Omental fat pad (tissue), 4 donors: ENCODE measurements around the gene GRB10. TPM values are rescaled to one million over a fixed set of nuclear protein-coding genes. Genes with fewer than 3 reads are reported as not detected.

Experiments
- ATAC-seq: fragments of 150-250 bp; one replicate; pipeline ENCODE4 v1.9.1; 2016; ENCODE audit warnings: mild to moderate bottlenecking, moderate library complexity; ENCODE audit not compliant: low FRiP score
- DNase-seq: peaks from one replicate; pipeline ENCODE4 v3.0.0-alpha.2; 2019; ENCODE audit warnings: low spot score
- total RNA-seq, 4 donors: library from RNA; depleted of rRNA; stranded (reverse); fragments of >200 nt; gene quantifications; one replicate each; pipeline ENCODE4 v1.1.0, GENCODE V29; 2016
- TF ChIP-seq, protein P1 (sequence below), 3 donors: fragments of 450-650 bp; IDR thresholded peaks; one replicate each; pipeline ENCODE4 v1.5.1; 2016 to 2017; ENCODE audit warnings: antibody characterized with exemption in 3 of 3, mild to moderate bottlenecking in 3 of 3, moderate library complexity in 2 of 3

The GRB10 gene
- total RNA-seq, 4 donors from 2014 or later = 64.6 to 100 (median 75.3) TPM

DNA sequence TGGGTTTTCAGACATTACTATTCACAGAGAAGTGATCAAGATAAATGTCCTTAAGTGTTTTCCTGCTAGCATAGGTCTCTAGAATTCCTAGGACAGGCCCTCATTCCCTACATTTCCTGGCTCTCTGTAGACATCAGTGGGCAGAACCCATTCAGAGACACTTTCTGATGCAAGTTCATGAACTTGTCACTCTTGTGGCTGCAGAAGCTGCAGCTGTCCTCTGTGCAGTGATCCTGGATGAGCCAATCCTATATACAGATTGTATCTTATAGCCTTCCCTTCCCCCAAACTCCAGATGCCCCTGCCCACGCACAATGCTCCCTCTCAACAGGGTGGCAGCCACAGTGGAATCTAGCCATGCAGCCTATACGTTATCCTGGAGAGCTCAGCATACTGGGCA, 12.6 kb upstream of the GRB10 start:
- ATAC-seq = no peak
- TF ChIP-seq, protein P1, sequence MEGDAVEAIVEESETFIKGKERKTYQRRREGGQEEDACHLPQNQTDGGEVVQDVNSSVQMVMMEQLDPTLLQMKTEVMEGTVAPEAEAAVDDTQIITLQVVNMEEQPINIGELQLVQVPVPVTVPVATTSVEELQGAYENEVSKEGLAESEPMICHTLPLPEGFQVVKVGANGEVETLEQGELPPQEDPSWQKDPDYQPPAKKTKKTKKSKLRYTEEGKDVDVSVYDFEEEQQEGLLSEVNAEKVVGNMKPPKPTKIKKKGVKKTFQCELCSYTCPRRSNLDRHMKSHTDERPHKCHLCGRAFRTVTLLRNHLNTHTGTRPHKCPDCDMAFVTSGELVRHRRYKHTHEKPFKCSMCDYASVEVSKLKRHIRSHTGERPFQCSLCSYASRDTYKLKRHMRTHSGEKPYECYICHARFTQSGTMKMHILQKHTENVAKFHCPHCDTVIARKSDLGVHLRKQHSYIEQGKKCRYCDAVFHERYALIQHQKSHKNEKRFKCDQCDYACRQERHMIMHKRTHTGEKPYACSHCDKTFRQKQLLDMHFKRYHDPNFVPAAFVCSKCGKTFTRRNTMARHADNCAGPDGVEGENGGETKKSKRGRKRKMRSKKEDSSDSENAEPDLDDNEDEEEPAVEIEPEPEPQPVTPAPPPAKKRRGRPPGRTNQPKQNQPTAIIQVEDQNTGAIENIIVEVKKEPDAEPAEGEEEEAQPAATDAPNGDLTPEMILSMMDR (IDR thresholded peaks at IDR 0.05) = no peak
- no peak for DNase-seq

- TF ChIP-seq, protein P1 (IDR thresholded peaks at IDR 0.05) = no peak
- DNase-seq = no peak
- ATAC-seq = no peak
Measured at GRCh38 chr7:50793947-50794570, 11.4 kb upstream of the GRB10 start.

DNA sequence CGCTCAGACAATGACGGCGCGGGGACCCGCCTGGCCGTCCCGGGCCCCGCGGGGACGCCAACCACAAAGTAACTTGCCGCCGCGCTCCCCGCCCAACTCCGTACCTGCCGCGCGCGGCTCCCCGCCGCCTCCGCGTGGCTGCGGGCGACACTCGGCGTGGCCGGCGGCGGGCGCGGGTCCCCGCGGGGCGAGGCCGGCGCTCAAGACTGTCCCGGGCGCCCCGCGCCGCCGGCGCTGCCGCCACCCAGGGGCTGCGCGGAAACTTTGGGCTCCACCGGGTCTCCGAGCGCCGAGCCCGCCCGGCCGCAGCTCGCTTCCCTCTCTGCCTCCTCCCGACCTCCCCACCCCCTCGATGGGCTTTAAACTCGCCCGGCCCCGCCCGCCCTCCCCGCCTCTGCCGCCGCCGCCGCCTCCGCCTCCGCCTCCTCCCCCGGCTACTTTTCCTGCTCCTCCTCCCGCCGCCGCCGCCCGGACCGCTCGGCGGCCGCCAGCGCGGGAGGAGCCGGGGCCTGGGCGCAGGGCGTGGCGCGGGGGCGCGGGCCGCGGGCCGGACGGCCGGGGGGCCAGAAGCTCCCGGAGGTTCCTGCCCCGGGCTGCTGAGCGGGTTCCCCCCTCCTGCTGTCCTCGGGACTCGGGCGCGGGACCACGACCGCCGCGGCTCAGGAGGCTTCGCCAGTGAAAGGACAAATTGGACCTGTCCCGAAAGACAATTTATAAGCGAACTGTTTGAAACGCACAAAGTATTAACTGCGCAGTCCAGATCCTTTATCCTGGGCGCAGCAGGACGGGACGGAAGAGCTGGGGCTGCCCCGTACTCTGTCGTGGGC, 10.6 kb upstream of the GRB10 start:
- DNase-seq = no peak

DNA sequence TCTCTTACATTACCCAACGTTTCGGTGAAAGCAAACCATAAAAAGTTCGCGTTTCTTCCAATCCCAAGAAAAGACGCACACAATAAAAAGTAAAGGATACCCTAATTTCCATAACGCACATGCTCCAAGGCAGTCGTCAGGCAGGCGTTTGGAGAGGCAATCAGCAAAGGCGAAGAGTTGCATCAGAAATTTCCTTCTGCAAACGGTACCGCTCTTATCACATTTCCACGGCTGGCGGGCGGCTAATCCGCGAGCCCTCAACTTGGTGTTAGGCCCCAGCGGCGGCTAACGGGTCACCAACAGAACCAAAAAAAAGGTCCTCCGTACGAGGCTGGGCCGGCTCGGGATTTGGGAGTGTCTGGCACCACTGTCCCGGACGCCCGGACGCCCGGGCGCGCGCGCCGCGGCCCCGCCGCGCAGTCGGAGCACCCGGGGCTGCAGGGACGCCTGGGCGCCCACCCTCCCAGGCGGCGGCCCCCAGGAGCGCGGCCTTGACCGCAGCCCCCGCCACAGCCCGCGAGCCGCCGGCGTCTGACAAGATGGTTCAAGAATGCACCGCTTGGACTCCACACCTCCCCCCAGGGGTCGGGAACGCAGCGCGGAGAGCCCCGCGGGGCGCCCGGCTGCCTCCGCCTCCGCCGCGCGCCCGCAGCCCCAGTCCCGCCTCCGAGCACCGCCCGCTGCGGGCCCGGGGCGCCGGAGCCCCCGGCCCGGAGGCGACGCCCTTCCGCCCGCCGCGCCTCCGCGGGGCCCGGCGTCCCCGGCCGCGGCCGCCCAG, 9.8 kb upstream of the GRB10 start:
- TF ChIP-seq, protein P1 (IDR thresholded peaks at IDR 0.05) = no peak
- DNase-seq = no peak

More for the DNA sequence above, 10.6 kb upstream of the GRB10 start:
- ATAC-seq = peak; percentile 72
- TF ChIP-seq, protein P1 (IDR thresholded peaks at IDR 0.05) = no peak

DNA sequence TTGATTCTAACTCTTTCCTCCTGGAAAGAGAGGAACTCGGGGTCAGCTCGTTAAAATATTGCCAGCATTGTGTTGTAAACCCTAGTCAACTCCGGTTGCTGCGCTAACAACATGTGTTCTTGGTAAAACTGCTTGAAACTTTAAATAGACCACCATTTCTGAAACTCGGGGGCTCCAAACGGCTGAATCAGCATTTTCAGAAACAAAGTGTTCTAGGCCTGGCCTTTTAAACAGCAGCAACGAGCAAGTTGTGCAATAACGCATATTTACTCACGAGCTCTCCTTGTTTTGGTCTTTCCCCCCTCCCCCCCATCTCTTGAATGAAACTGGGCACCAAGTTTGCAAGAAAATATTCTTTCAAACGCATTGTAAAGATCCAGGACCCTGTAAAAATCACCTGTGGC, 9.2 kb upstream of the GRB10 start:
- TF ChIP-seq, protein P1 (IDR thresholded peaks at IDR 0.05) = no peak
- ATAC-seq (no peak), DNase-seq (no peak)

More for the DNA sequence above, 9.8 kb upstream of the GRB10 start:
- peak; percentile 60 for ATAC-seq

GRCh38 chr7:50791363-50791937, 8.8 kb upstream of the GRB10 start:
- ATAC-seq = no peak
- no peak for DNase-seq

More at GRCh38 chr7:50791363-50791937, 8.8 kb upstream of the GRB10 start:
- TF ChIP-seq, protein P1 (IDR thresholded peaks at IDR 0.05) = no peak
